ENCODE results near the gene KCNK5. TPM values are rescaled to one million over a fixed set of nuclear protein-coding genes. Genes with fewer than 3 reads are reported as not detected.

KCNK5 gene
- total and polyA plus RNA-seq, 2 donors (not counting 3 experiments of a cell fraction or from before 2014, with no cell fraction given): not detected

DNA sequence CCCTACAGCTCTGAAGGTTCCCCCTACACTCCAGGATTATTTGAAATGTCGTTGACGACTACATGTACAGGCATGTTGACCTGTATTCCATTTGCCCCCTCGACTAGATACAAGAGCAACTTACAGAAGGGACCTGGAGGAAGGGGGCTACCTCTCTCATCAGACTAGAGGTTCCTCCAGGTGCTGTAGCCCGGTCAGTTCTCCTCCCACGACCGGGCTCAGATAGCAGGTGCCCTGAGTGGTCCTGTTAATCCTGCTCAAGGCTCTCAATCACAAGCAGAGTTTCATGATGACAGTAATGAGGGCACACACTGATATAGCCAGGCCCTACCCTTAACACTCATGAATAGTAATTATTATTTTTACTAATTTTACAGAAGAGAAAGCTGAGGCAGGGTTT lies 36.5 kb downstream of the KCNK5 start:
- Histone ChIP-seq H3K27me3 (ENCODE audit: control insufficient read depth in 2 of 2, insufficient read depth in 2 of 2, low read length in 2 of 2) (no peaks in the 10 kb centered on the region), H4K20me1 (replicated peaks; ENCODE audit: control insufficient read depth, extremely low read depth, insufficient read depth, low read length) (no peaks in the 10 kb centered on the region), H2AFZ (ENCODE audit: low read depth, low read length) (no peak overlapping the region), H3K36me3 (ENCODE audit: control insufficient read depth in 2 of 2, extremely low read depth in 1 of 2, insufficient read depth in 2 of 2, low read length in 2 of 2) (no peaks in the 10 kb centered on the region), H3K9me1 (replicated peaks; ENCODE audit: control insufficient read depth, extremely low read depth, insufficient read depth, low read length) (no peaks in the 10 kb centered on the region), H3K79me2 (ENCODE audit: control insufficient read depth, insufficient read depth, low read length) (no peaks in the 10 kb centered on the region), H3K9ac (replicated peaks; ENCODE audit: extremely low read depth, insufficient read depth, low read length) (no peak overlapping the region), H3K4me3 (replicated peaks in 1 of 3; ENCODE audit: insufficient read depth in 1 of 3, low read depth in 1 of 3, low read length in 3 of 3) (no peak overlapping the region), H3K4me1 (ENCODE audit: control insufficient read depth, extremely low read depth, insufficient read depth, low read length) (no peaks in the 10 kb centered on the region), H3K4me2 (ENCODE audit: insufficient read depth, low read length) (no peak overlapping the region), H3K9me3 (replicated peaks; ENCODE audit: control insufficient read depth, insufficient read depth, low read length) (no peaks in the 10 kb centered on the region), H3K27ac (ENCODE audit: insufficient read depth, low read depth, low read length) (no peak overlapping the region)
- dilution Hi-C loops (cut with MboI; ENCODE audit: extremely low pct_ligation_motif_present, low sequenced_read_pairs) (no loop called here), intact Hi-C loops (cut with micrococcal nuclease) (no loop called here)
- ChIA-PET POLR2A (no interaction called here), CTCF (no interaction called here)
- BruUV-seq (replicated peaks): no TSS peak
- FAIRE-seq (no peak), DNase-seq (ENCODE audit: low read depth, low spot score) (no peak)
- no peak for TF ChIP-seq EZH2 (IDR thresholded peaks at IDR 0.05; ENCODE audit: borderline replicate concordance, low read depth, low read length, severe bottlenecking)
- no peak for TF ChIP-seq JUN (IDR thresholded peaks at IDR 0.05; ENCODE audit: borderline replicate concordance, insufficient read depth, insufficient read length, low read depth)
- TF ChIP-seq POLR2A (IDR thresholded peaks at IDR 0.05; ENCODE audit: low read depth, low read length): no peak
- TF ChIP-seq FOS (IDR thresholded peaks at IDR 0.05; ENCODE audit: borderline replicate concordance, insufficient read depth, low read length): no peak
- no peak for TF ChIP-seq MYC (IDR thresholded peaks at IDR 0.05; ENCODE audit: low read depth, low read length)
- no peak for TF ChIP-seq GATA2 (IDR thresholded peaks at IDR 0.05; ENCODE audit: insufficient read depth, insufficient read length, low read depth, low read length)

DNA sequence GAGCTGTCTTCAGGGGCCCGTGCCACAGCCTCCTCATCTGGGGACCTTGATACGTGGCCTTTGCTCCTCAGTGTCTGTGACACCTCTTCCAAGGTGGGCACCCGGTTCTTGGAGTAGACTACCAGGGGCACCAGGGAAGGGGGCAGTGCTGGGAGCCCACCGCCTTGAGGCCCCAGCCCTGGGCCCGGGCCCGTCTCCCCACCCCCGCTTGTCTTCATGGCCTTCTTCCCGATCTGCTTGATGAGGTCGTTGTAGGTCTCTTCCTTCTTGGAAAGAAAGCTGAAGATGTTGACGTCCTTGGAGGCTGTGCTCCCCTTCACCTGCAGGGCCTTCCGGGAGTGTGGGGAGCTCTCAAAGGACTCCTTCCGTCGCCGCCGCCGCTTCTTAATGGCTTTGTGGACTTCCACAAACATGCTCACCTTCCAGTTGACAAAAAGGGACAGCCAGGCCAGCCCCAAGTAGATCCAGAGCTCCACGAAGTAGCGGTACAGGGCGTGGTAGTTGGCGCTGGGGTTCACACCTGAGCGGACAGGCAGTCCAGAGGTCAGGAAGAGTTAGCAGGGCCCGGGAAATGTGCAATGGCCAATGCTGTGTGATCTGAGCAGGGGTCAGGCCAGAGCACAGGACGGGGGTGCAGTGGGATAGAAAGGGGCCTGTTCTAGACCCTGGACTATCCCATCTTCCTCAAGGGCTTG lies 37.9 kb downstream of the KCNK5 start:
- TF ChIP-seq, protein P1, sequence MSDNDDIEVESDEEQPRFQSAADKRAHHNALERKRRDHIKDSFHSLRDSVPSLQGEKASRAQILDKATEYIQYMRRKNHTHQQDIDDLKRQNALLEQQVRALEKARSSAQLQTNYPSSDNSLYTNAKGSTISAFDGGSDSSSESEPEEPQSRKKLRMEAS (IDR thresholded peaks at IDR 0.05; ENCODE audit: insufficient read depth, insufficient read length): no peak
- TF ChIP-seq CTCF (IDR thresholded peaks at IDR 0.05; ENCODE audit: extremely low read depth in 1 of 2, insufficient read depth in 1 of 2, low read depth in 1 of 2, low read length in 2 of 2): no peak
- TF ChIP-seq FOS (IDR thresholded peaks at IDR 0.05; ENCODE audit: borderline replicate concordance, insufficient read depth, low read length): no peak
- TF ChIP-seq EZH2 (IDR thresholded peaks at IDR 0.05; ENCODE audit: borderline replicate concordance, low read depth, low read length, severe bottlenecking): no peak
- TF ChIP-seq POLR2AphosphoS5 (IDR thresholded peaks at IDR 0.05; ENCODE audit: insufficient read depth, low read depth, low read length): no peak
- no peak for TF ChIP-seq GATA2 (IDR thresholded peaks at IDR 0.05; ENCODE audit: insufficient read depth, insufficient read length, low read depth, low read length)
- TF ChIP-seq JUN (IDR thresholded peaks at IDR 0.05; ENCODE audit: borderline replicate concordance, insufficient read depth, insufficient read length, low read depth): no peak
- no peak for TF ChIP-seq MYC (IDR thresholded peaks at IDR 0.05; ENCODE audit: low read depth, low read length)
- TF ChIP-seq POLR2A (IDR thresholded peaks at IDR 0.05; ENCODE audit: low read depth, low read length): no peak
- Histone ChIP-seq H3K27ac (ENCODE audit: insufficient read depth, low read depth, low read length) (no peak overlapping the region), H3K79me2 (ENCODE audit: control insufficient read depth, insufficient read depth, low read length) (no peaks in the 10 kb centered on the region), H3K27me3 (ENCODE audit: control insufficient read depth in 2 of 2, insufficient read depth in 2 of 2, low read length in 2 of 2) (no peaks in the 10 kb centered on the region), H3K36me3 (ENCODE audit: control insufficient read depth in 2 of 2, extremely low read depth in 1 of 2, insufficient read depth in 2 of 2, low read length in 2 of 2) (no peaks in the 10 kb centered on the region), H3K9me3 (replicated peaks; ENCODE audit: control insufficient read depth, insufficient read depth, low read length) (no peaks in the 10 kb centered on the region), H3K9me1 (replicated peaks; ENCODE audit: control insufficient read depth, extremely low read depth, insufficient read depth, low read length) (no peaks in the 10 kb centered on the region), H4K20me1 (replicated peaks; ENCODE audit: control insufficient read depth, extremely low read depth, insufficient read depth, low read length) (no peaks in the 10 kb centered on the region), H3K4me3 (replicated peaks in 1 of 3; ENCODE audit: insufficient read depth in 1 of 3, low read depth in 1 of 3, low read length in 3 of 3) (no peak overlapping the region), H2AFZ (ENCODE audit: low read depth, low read length) (no peak overlapping the region), H3K9ac (replicated peaks; ENCODE audit: extremely low read depth, insufficient read depth, low read length) (no peak overlapping the region), H3K4me2 (ENCODE audit: insufficient read depth, low read length) (no peak overlapping the region), H3K4me1 (ENCODE audit: control insufficient read depth, extremely low read depth, insufficient read depth, low read length) (no peaks in the 10 kb centered on the region)
- no TSS peak for BruUV-seq (replicated peaks)
- ChIA-PET CTCF (no interaction called here), POLR2A (no interaction called here)
- dilution Hi-C loops (cut with MboI; ENCODE audit: extremely low pct_ligation_motif_present, low sequenced_read_pairs) (no loop called here), intact Hi-C loops (cut with micrococcal nuclease) (no loop called here)
- FAIRE-seq (no peak), DNase-seq (ENCODE audit: low read depth, low spot score) (no peak)
